ENCODE measurements around the gene VDAC1.

- TF ChIP-seq CTCF (IDR thresholded peaks at IDR 0.05) (no peak), POLR2A (IDR thresholded peaks at IDR 0.05) (no peak)
These were observed 23.1 kb downstream of the VDAC1 start for GRCh38 chr5:133981714-133982113.
